ENCODE measurements around the gene TLK1.

GRCh38 chr2:171049691-171050090 is 111.0 kb downstream of the TLK1 start:
- no peak for TF ChIP-seq CTCF (IDR thresholded peaks at IDR 0.05)
- no peak for TF ChIP-seq FOXM1 (IDR thresholded peaks at IDR 0.05; ENCODE audit: low read depth)
- no peak for TF ChIP-seq EZH2phosphoT487 (IDR thresholded peaks at IDR 0.05; ENCODE audit: borderline replicate concordance, low read depth)
- TF ChIP-seq, protein P1, sequence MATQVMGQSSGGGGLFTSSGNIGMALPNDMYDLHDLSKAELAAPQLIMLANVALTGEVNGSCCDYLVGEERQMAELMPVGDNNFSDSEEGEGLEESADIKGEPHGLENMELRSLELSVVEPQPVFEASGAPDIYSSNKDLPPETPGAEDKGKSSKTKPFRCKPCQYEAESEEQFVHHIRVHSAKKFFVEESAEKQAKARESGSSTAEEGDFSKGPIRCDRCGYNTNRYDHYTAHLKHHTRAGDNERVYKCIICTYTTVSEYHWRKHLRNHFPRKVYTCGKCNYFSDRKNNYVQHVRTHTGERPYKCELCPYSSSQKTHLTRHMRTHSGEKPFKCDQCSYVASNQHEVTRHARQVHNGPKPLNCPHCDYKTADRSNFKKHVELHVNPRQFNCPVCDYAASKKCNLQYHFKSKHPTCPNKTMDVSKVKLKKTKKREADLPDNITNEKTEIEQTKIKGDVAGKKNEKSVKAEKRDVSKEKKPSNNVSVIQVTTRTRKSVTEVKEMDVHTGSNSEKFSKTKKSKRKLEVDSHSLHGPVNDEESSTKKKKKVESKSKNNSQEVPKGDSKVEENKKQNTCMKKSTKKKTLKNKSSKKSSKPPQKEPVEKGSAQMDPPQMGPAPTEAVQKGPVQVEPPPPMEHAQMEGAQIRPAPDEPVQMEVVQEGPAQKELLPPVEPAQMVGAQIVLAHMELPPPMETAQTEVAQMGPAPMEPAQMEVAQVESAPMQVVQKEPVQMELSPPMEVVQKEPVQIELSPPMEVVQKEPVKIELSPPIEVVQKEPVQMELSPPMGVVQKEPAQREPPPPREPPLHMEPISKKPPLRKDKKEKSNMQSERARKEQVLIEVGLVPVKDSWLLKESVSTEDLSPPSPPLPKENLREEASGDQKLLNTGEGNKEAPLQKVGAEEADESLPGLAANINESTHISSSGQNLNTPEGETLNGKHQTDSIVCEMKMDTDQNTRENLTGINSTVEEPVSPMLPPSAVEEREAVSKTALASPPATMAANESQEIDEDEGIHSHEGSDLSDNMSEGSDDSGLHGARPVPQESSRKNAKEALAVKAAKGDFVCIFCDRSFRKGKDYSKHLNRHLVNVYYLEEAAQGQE (IDR thresholded peaks at IDR 0.05; ENCODE audit: low read depth, low read length), result no peak
- no peak for TF ChIP-seq TAF1 (IDR thresholded peaks at IDR 0.05; ENCODE audit: borderline replicate concordance, low read depth, low read length)
- TF ChIP-seq NFIC (IDR thresholded peaks at IDR 0.05; ENCODE audit: borderline replicate concordance), result no peak
- TF ChIP-seq RAD21 (IDR thresholded peaks at IDR 0.05; ENCODE audit: low read length), result no peak
- TF ChIP-seq MXI1 (IDR thresholded peaks at IDR 0.05; ENCODE audit: low read depth, low read length), result no peak
- no peak for TF ChIP-seq EP300 (IDR thresholded peaks at IDR 0.05; ENCODE audit: borderline replicate concordance in 1 of 2, low read depth in 1 of 2, low read length in 1 of 2)
- no peak for TF ChIP-seq RFX5 (IDR thresholded peaks at IDR 0.05; ENCODE audit: low read length)
- no peak for TF ChIP-seq TCF12 (IDR thresholded peaks at IDR 0.05)
- TF ChIP-seq FOXJ3 (CRISPR knock-in tag; IDR thresholded peaks at IDR 0.05), result no peak
- TF ChIP-seq POLR2AphosphoS5 (IDR thresholded peaks at IDR 0.05; ENCODE audit: low read depth, low read length), result no peak
